ENCODE measurements around the gene IGSF23. TPM values are rescaled to one million over a fixed set of nuclear protein-coding genes. Genes with fewer than 3 reads are reported as not detected.
A peak's percentile ranks its signal among the peaks of the same experiment; 100 is the strongest.
"Not testable (repeated sequence)": the region's sequence is repeated elsewhere in the genome, so short reads cannot be mapped to it uniquely, and the experiment has no call there.

IGSF23 gene
- total and polyA plus RNA-seq, 4 donors = 0.47 to 11.4 (median 3.3) TPM

- Histone ChIP-seq H3K36me3 (ENCODE audit: control insufficient read depth in 4 of 4, insufficient read depth in 3 of 4, low read depth in 1 of 4, low read length in 3 of 4) (peaks cover 0 to 3% (median 2%) of the 10 kb centered on the region in 4 donors), H3K27me3 (ENCODE audit: control insufficient read depth in 4 of 4, insufficient read depth in 4 of 4, low read length in 3 of 4) (no peaks in the 10 kb centered on the region), H3K4me3 (ENCODE audit: low read depth in 1 of 3, low read length in 3 of 3) (no peak overlapping the region), H3K4me1 (ENCODE audit: control insufficient read depth in 4 of 4, insufficient read depth in 4 of 4, low read length in 3 of 4) (peaks cover 0 to 2% (median 0%) of the 10 kb centered on the region in 4 donors), H3K9me3 (ENCODE audit: control insufficient read depth in 4 of 4, low read length in 3 of 4) (no peaks in the 10 kb centered on the region), H3K9ac (ENCODE audit: low read depth in 1 of 2, low read length in 2 of 2) (no peak overlapping the region), H3K27ac (ENCODE audit: low read depth in 1 of 2, low read length in 2 of 2) (no peak overlapping the region)
- DNase-seq (ENCODE audit: low spot score) = no peak
- 90% methylated on average over 15 of the region's 15 CpGs for WGBS
- no peak for TF ChIP-seq NR2F2 (IDR thresholded peaks at IDR 0.05)
- TF ChIP-seq RAD21 (IDR thresholded peaks at IDR 0.05) = no peak
- no peak for TF ChIP-seq FOXA2 (IDR thresholded peaks at IDR 0.05)
These were observed 68.8 kb downstream of the IGSF23 start for GRCh38 chr19:44681992-44682790.

GRCh38 chr19:44682807-44683206 is 69.4 kb downstream of the IGSF23 start:
- no peak for DNase-seq (ENCODE audit: low spot score)
- 92% methylated on average over 2 of the region's 2 CpGs for WGBS
- Histone ChIP-seq H3K9me3 (ENCODE audit: control insufficient read depth in 4 of 4, low read length in 3 of 4) (no peaks in the 10 kb centered on the region), H3K27me3 (ENCODE audit: control insufficient read depth in 4 of 4, insufficient read depth in 4 of 4, low read length in 3 of 4) (no peaks in the 10 kb centered on the region), H3K9ac (ENCODE audit: low read depth in 1 of 2, low read length in 2 of 2) (no peak overlapping the region), H3K27ac (ENCODE audit: low read depth in 1 of 2, low read length in 2 of 2) (no peak overlapping the region), H3K4me1 (ENCODE audit: control insufficient read depth in 4 of 4, insufficient read depth in 4 of 4, low read length in 3 of 4) (peaks cover 0 to 2% (median 0%) of the 10 kb centered on the region in 4 donors), H3K4me3 (ENCODE audit: low read depth in 1 of 3, low read length in 3 of 3) (no peak overlapping the region), H3K36me3 (ENCODE audit: control insufficient read depth in 4 of 4, insufficient read depth in 3 of 4, low read depth in 1 of 4, low read length in 3 of 4) (peaks cover 0 to 3% (median 2%) of the 10 kb centered on the region in 4 donors)
- TF ChIP-seq MAX (IDR thresholded peaks at IDR 0.05) (no peak), TAF1 (conservative IDR thresholded peaks at IDR 0.05) (no peak), YY1 (IDR thresholded peaks at IDR 0.05) (no peak), SP1 (IDR thresholded peaks at IDR 0.05) (no peak), EGR1 (IDR thresholded peaks at IDR 0.05; ENCODE audit: low read depth in 2 of 2) (no peak), CTCF (IDR thresholded peaks at IDR 0.05; ENCODE audit: low read depth, low read length, missing input control) (no peak)

- Histone ChIP-seq H3K4me3 (ENCODE audit: low read depth in 1 of 3, low read length in 3 of 3) (no peak overlapping the region), H3K9ac (ENCODE audit: low read depth in 1 of 2, low read length in 2 of 2) (no peak overlapping the region), H3K36me3 (ENCODE audit: control insufficient read depth in 4 of 4, insufficient read depth in 3 of 4, low read depth in 1 of 4, low read length in 3 of 4) (peaks cover 0 to 3% (median 2%) of the 10 kb centered on the region in 4 donors), H3K27ac (ENCODE audit: low read depth in 1 of 2, low read length in 2 of 2) (no peak overlapping the region), H3K27me3 (ENCODE audit: control insufficient read depth in 4 of 4, insufficient read depth in 4 of 4, low read length in 3 of 4) (no peaks in the 10 kb centered on the region), H3K4me1 (ENCODE audit: control insufficient read depth in 4 of 4, insufficient read depth in 4 of 4, low read length in 3 of 4) (peaks cover 0 to 2% (median 0%) of the 10 kb centered on the region in 4 donors), H3K9me3 (ENCODE audit: control insufficient read depth in 4 of 4, low read length in 3 of 4) (no peaks in the 10 kb centered on the region)
- DNase-seq (ENCODE audit: low spot score) = no peak
- TF ChIP-seq FOXA2 (IDR thresholded peaks at IDR 0.05) (no peak), JUND (IDR thresholded peaks at IDR 0.05) (no peak), TAF1 (conservative IDR thresholded peaks at IDR 0.05) (no peak), EGR1 (IDR thresholded peaks at IDR 0.05; ENCODE audit: low read depth in 2 of 2) (no peak), YY1 (IDR thresholded peaks at IDR 0.05) (no peak), HNF4A (conservative IDR thresholded peaks at IDR 0.05) (no peak), REST (IDR thresholded peaks at IDR 0.05) (no peak), NR2F2 (IDR thresholded peaks at IDR 0.05) (no peak), ZBTB33 (IDR thresholded peaks at IDR 0.05) (no peak), MAX (IDR thresholded peaks at IDR 0.05) (no peak)
- 82% methylated on average over 9 of the region's 9 CpGs for WGBS
These were observed 70.3 kb downstream of the IGSF23 start for GRCh38 chr19:44683434-44684210.

- not testable (repeated sequence) for H3K36me3 ChIP-seq (ENCODE audit: control insufficient read depth in 4 of 4, insufficient read depth in 3 of 4, low read depth in 1 of 4, low read length in 3 of 4); H3K9me3 ChIP-seq (ENCODE audit: control insufficient read depth in 4 of 4, low read length in 3 of 4); H3K27me3 ChIP-seq (ENCODE audit: control insufficient read depth in 4 of 4, insufficient read depth in 4 of 4, low read length in 3 of 4); H3K4me1 ChIP-seq (ENCODE audit: control insufficient read depth in 4 of 4, insufficient read depth in 4 of 4, low read length in 3 of 4); H3K4me3 ChIP-seq (ENCODE audit: low read depth in 1 of 3, low read length in 3 of 3); DNase-seq (ENCODE audit: low spot score); H3K9ac ChIP-seq (ENCODE audit: low read depth in 1 of 2, low read length in 2 of 2)
- 92% methylated on average over 3 of the region's 3 CpGs for WGBS
- H3K27ac ChIP-seq (ENCODE audit: low read depth in 1 of 2, low read length in 2 of 2) = peak overlapping the region in 1 of 2 donors; percentile 11
These were observed 71.0 kb downstream of the IGSF23 start for GRCh38 chr19:44684396-44684795.

Measured in liver (tissue), 9 donors.